ENCODE results near the gene HUS1B.
A peak's percentile ranks its signal among the peaks of the same experiment; 100 is the strongest.
"Not testable (repeated sequence)": the region's sequence is repeated elsewhere in the genome, so short reads cannot be mapped to it uniquely, and the experiment has no call there.

HUS1B gene

DNA sequence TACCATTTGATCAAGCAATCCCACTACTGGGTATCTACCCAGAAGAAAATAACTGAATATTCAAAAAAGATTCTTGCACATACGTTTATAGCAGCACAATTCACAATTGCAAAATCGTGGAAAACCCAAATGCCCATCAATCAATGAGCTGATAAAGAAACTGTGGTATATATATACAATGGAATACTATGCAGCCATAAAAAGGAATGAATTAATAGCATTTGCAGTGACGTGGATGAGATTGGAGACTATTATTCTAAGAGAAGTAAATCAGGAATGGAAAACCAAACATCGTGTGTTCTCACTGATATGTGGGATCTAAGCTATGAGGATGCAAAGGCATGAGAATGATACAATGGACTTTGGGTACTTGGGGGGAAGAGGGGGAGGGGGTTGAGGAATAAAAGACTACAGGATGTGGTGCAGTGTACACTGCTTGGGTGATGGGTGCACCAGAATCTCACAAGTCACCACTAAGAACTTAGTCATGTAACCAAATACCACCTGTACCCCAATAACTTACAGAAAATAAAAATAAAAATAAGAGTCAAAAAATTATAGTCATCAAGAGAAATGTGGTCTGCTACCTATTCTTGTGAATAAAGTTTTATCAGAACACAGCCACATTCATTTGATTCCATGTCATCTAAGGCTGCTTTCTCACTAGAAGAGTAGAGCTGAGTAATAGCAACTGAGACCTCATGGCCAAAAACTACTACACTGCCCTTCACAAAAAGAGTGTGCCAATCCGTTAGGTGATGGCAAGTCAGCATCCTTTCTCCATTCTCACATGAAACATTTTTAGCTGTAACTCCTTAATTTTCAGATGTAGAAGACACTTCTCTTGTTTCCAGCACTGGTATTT is 8.7 kb upstream of the HUS1B start:
- H3K36me3 ChIP-seq = peaks cover 0 to 24% (median 13%) of the 10 kb centered on the region in 11 experiments; a peak in 17 of 22 replicates
- H4K20me1 ChIP-seq = peaks cover 0 to 37% (median 6%) of the 10 kb centered on the region in 11 experiments; a peak in 9 of 22 replicates
- H3K9me3 ChIP-seq (replicated peaks in 1 of 11) = peaks cover 25 to 42% (median 34%) of the 10 kb centered on the region in 11 experiments
- no peak overlapping the region for H3K4me3 ChIP-seq
- no peaks in the 10 kb centered on the region for H3K27me3 ChIP-seq
- no peak overlapping the region for H3K27ac ChIP-seq
- H3K4me2 ChIP-seq = no peak overlapping the region
- TF ChIP-seq Cebpa-rat (IDR thresholded peaks at IDR 0.05) = no peak
- H3K4me1 ChIP-seq = peaks cover 0 to under 1% (median 0%) of the 10 kb centered on the region in 10 experiments; a peak in 3 of 20 replicates
- no peak overlapping the region for H3K9ac ChIP-seq

DNA sequence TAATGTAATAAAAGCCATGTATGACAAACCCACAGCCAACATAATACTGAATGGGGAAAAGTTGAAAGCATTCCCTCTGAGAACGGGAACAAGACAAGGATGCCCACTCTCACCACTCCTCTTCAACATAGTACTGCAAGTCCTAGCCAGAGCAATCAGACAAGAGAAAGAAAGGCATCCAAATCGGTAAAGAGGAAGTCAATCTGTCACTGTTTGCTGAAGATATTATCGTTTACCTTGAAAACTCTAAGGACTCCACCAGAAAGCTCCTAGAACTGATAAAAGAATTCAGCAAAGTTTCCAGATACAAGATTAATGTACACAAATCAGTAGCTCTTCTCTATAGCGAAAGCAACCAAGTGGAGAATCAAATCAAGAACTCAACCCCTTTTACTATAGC is 6.9 kb upstream of the HUS1B start:
- not testable (repeated sequence) for H3K9ac ChIP-seq, H3K4me3 ChIP-seq
- peaks cover 0 to 12% (median 5%) of the 10 kb centered on the region in 10 experiments; a peak in 12 of 20 replicates for H3K4me1 ChIP-seq

GRCh38 chr6:659716-660581 is 3.0 kb upstream of the HUS1B start:
- Histone ChIP-seq H3K9ac (no peak overlapping the region), H4K20me1 (peaks cover 0 to 35% (median 0%) of the 10 kb centered on the region in 11 experiments; a peak in 9 of 22 replicates), H3K4me2 (peak overlapping the region in 7 of 11 experiments; percentile 12 to 57 (median 44); a peak in 9 of 22 replicates), H3K9me3 (replicated peaks in 1 of 11) (peaks cover 22 to 40% (median 30%) of the 10 kb centered on the region in 11 experiments), H3K4me1 (peaks cover 0 to 12% (median 5%) of the 10 kb centered on the region in 10 experiments; a peak in 12 of 20 replicates), H3K27me3 (no peaks in the 10 kb centered on the region), H3K4me3 (no peak overlapping the region), H3K27ac (peak overlapping the region in 1 of 11 experiments; percentile 28; a peak in 1 of 22 replicates), H3K36me3 (peaks cover 12 to 28% (median 14%) of the 10 kb centered on the region in 11 experiments)
- no peak for TF ChIP-seq Cebpa-rat (IDR thresholded peaks at IDR 0.05)

More for the DNA sequence above, 6.9 kb upstream of the HUS1B start:
- not testable (repeated sequence) for H3K27me3 ChIP-seq, H3K4me2 ChIP-seq, H3K27ac ChIP-seq
- Histone ChIP-seq H4K20me1 (peaks cover 0 to 39% (median 0%) of the 10 kb centered on the region in 11 experiments; a peak in 8 of 22 replicates), H3K36me3 (peaks cover 0 to 10% (median under 1%) of the 10 kb centered on the region in 11 experiments; a peak in 8 of 22 replicates), H3K9me3 (replicated peaks in 1 of 11) (peaks cover 25 to 42% (median 34%) of the 10 kb centered on the region in 11 experiments)

GRCh38 chr6:658244-658643 is 1.3 kb upstream of the HUS1B start:
- peaks cover 0 to 12% (median 5%) of the 10 kb centered on the region in 10 experiments; a peak in 12 of 20 replicates for H3K4me1 ChIP-seq
- H3K9ac ChIP-seq = no peak overlapping the region
- TF ChIP-seq Cebpa-rat (IDR thresholded peaks at IDR 0.05) = no peak
- H3K27me3 ChIP-seq = no peaks in the 10 kb centered on the region
- H3K36me3 ChIP-seq = peaks cover 12 to 41% (median 16%) of the 10 kb centered on the region in 11 experiments
- peaks cover 0 to 41% (median 0%) of the 10 kb centered on the region in 11 experiments; a peak in 9 of 22 replicates for H4K20me1 ChIP-seq
- H3K4me2 ChIP-seq = no peak overlapping the region
- H3K4me3 ChIP-seq = no peak overlapping the region
- peaks cover 11 to 38% (median 34%) of the 10 kb centered on the region in 11 experiments; a peak in 20 of 22 replicates for H3K9me3 ChIP-seq (replicated peaks in 1 of 11)
- H3K27ac ChIP-seq = no peak overlapping the region

DNA sequence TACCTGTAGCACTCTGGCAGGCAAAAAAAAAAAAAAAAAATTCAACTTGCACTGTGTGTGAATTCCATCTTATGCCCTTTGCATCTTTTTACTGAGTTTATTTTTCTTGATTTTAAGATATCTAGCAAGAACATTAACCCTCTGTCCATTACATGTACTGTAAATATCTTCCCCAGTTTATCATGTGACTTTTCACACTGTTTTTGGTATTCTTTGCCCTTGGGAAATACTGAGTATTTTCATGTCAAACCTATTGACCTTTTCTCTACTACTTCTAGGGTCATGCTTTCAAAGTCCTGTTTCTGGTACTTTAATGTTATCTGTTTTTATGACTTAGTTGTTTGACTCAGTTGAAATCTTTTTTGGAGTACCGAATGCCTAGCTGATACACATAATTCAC is 843 bp upstream of the HUS1B start:
- peaks cover 7 to 38% (median 29%) of the 10 kb centered on the region in 11 experiments; a peak in 19 of 22 replicates for H3K9me3 ChIP-seq (replicated peaks in 1 of 11)
- peaks cover 0 to 41% (median 0%) of the 10 kb centered on the region in 11 experiments; a peak in 8 of 22 replicates for H4K20me1 ChIP-seq
- H3K4me2 ChIP-seq = no peak overlapping the region
- peaks cover 0 to 12% (median 5%) of the 10 kb centered on the region in 10 experiments; a peak in 12 of 20 replicates for H3K4me1 ChIP-seq
- no peaks in the 10 kb centered on the region for H3K27me3 ChIP-seq
- TF ChIP-seq Cebpa-rat (IDR thresholded peaks at IDR 0.05) = no peak
- H3K4me3 ChIP-seq = no peak overlapping the region
- H3K9ac ChIP-seq = no peak overlapping the region
- no peak overlapping the region for H3K27ac ChIP-seq
- H3K36me3 ChIP-seq = peaks cover 12 to 41% (median 16%) of the 10 kb centered on the region in 11 experiments

GRCh38 chr6:654136-654535 is 2.8 kb downstream of the HUS1B start:
- peaks cover 0 to 24% (median 20%) of the 10 kb centered on the region in 11 experiments; a peak in 18 of 22 replicates for H3K9me3 ChIP-seq (replicated peaks in 1 of 11)
- no peaks in the 10 kb centered on the region for H3K4me1 ChIP-seq
- H3K27me3 ChIP-seq = no peaks in the 10 kb centered on the region
- peaks cover 12 to 42% (median 16%) of the 10 kb centered on the region in 11 experiments for H3K36me3 ChIP-seq
- H4K20me1 ChIP-seq = peaks cover 0 to 17% (median 0%) of the 10 kb centered on the region in 11 experiments; a peak in 5 of 22 replicates
- no peak overlapping the region for H3K27ac ChIP-seq
- H3K9ac ChIP-seq = no peak overlapping the region
- H3K4me3 ChIP-seq = no peak overlapping the region
- TF ChIP-seq Cebpa-rat (IDR thresholded peaks at IDR 0.05) = no peak
- no peak overlapping the region for H3K4me2 ChIP-seq

- no peak overlapping the region for H3K4me3 ChIP-seq
- H3K4me1 ChIP-seq = no peaks in the 10 kb centered on the region
- H3K27ac ChIP-seq = no peak overlapping the region
- peaks cover 0 to 24% (median 20%) of the 10 kb centered on the region in 11 experiments; a peak in 18 of 22 replicates for H3K9me3 ChIP-seq (replicated peaks in 1 of 11)
- H3K9ac ChIP-seq = no peak overlapping the region
- no peaks in the 10 kb centered on the region for H3K27me3 ChIP-seq
- H4K20me1 ChIP-seq = peaks cover 0 to 22% (median 0%) of the 10 kb centered on the region in 11 experiments; a peak in 8 of 22 replicates
- H3K4me2 ChIP-seq = no peak overlapping the region
- no peak for TF ChIP-seq Cebpa-rat (IDR thresholded peaks at IDR 0.05)
- H3K36me3 ChIP-seq = peaks cover 12 to 47% (median 16%) of the 10 kb centered on the region in 11 experiments
Measured at GRCh38 chr6:652865-653264, 4.0 kb downstream of the HUS1B start.

GRCh38 chr6:650098-650497 is 6.8 kb downstream of the HUS1B start:
- no peak overlapping the region for H3K4me2 ChIP-seq
- H4K20me1 ChIP-seq = peaks cover 0 to 31% (median 0%) of the 10 kb centered on the region in 11 experiments; a peak in 8 of 22 replicates
- H3K9me3 ChIP-seq (replicated peaks in 1 of 11) = peaks cover 0 to 13% (median 11%) of the 10 kb centered on the region in 11 experiments; a peak in 11 of 22 replicates
- peaks cover 0 to 28% (median 5%) of the 10 kb centered on the region in 11 experiments; a peak in 8 of 22 replicates for H3K36me3 ChIP-seq
- no peak overlapping the region for H3K4me3 ChIP-seq
- 0 out of 20 replicates have a peak, but pooled peaks cover 0 to 8% (median 0%) of the 10 kb centered on the region in 10 experiments for H3K4me1 ChIP-seq
- no peaks in the 10 kb centered on the region for H3K27me3 ChIP-seq
- H3K9ac ChIP-seq = no peak overlapping the region
- no peak for TF ChIP-seq Cebpa-rat (IDR thresholded peaks at IDR 0.05)
- H3K27ac ChIP-seq = no peak overlapping the region
